ENCODE measurements around the gene ZNF280D. TPM values are rescaled to one million over a fixed set of nuclear protein-coding genes. Genes with fewer than 3 reads are reported as not detected.

The ZNF280D gene
- total and polyA plus RNA-seq, 2 of the 8 experiments (the other 6 are each of a cell fraction or from before 2014, with no cell fraction given), result 7.4 to 27.5 TPM

- Histone ChIP-seq H4K20me1 (replicated peaks in 1 of 2; ENCODE audit: control insufficient read depth in 1 of 2, insufficient read depth in 2 of 2, low read length in 2 of 2) (no peaks in the 10 kb centered on the region), H2BK15ac (ENCODE audit: low read length) (no peak overlapping the region), H3K79me2 (ENCODE audit: control insufficient read depth in 1 of 2, insufficient read depth in 2 of 2, low read length in 2 of 2) (no peaks in the 10 kb centered on the region), H3K23ac (ENCODE audit: insufficient read length) (no peak overlapping the region), H3K27ac (ENCODE audit: low read depth, low read length) (no peak overlapping the region), H3K36me3 (ENCODE audit: control insufficient read depth in 2 of 4, insufficient read depth in 4 of 4, low read length in 3 of 4) (no peaks in the 10 kb centered on the region), H3K4ac (replicated peaks; ENCODE audit: insufficient read length, low read depth, low read length) (no peak overlapping the region), H3K23me2 (ENCODE audit: low read depth, low read length) (no peaks in the 10 kb centered on the region), H3K79me1 (ENCODE audit: low read depth, low read length) (no peaks in the 10 kb centered on the region), H2BK12ac (ENCODE audit: low read depth, low read length) (no peak overlapping the region), H4K8ac (ENCODE audit: extremely low read depth, insufficient read depth, low read length) (no peak overlapping the region), H3K4me2 (ENCODE audit: insufficient read depth in 1 of 2, low read depth in 2 of 2, low read length in 2 of 2) (no peak overlapping the region), H3K9me3 (ENCODE audit: insufficient read depth in 2 of 2, low read depth in 1 of 2, low read length in 1 of 2) (no peaks in the 10 kb centered on the region), H4K5ac (ENCODE audit: insufficient read length, low read depth, low read length) (no peak overlapping the region), H3K4me1 (replicated peaks in 1 of 4; ENCODE audit: control insufficient read depth in 3 of 4, insufficient read depth in 4 of 4, low read length in 3 of 4) (no peaks in the 10 kb centered on the region), H2AFZ (ENCODE audit: low read length) (no peak overlapping the region), H3K56ac (replicated peaks; ENCODE audit: insufficient read length, low read depth, low read length) (no peak overlapping the region), H2AK5ac (ENCODE audit: low read depth, low read length) (no peak overlapping the region), H3K9ac (replicated peaks in 1 of 4; ENCODE audit: extremely low read depth in 1 of 4, low read depth in 3 of 4, low read length in 3 of 4) (no peak overlapping the region), H3K27me3 (replicated peaks in 1 of 4; ENCODE audit: control insufficient read depth in 3 of 4, extremely low read depth in 1 of 4, insufficient read depth in 3 of 4, low read length in 3 of 4) (no peaks in the 10 kb centered on the region), H2BK20ac (ENCODE audit: low read length) (no peak overlapping the region), H2BK120ac (replicated peaks; ENCODE audit: low read depth, low read length) (no peak overlapping the region), H4K91ac (replicated peaks; ENCODE audit: insufficient read length, low read length) (no peak overlapping the region), H3K14ac (ENCODE audit: insufficient read length) (no peak overlapping the region), H3K18ac (ENCODE audit: extremely low read depth, low read length) (no peak overlapping the region), H3K4me3 (ENCODE audit: extremely low read depth in 1 of 4, insufficient read depth in 2 of 4, low read depth in 3 of 4, low read length in 4 of 4) (no peak overlapping the region), H2BK5ac (ENCODE audit: low read depth, low read length) (no peak overlapping the region)
- ChIA-PET CTCF (ENCODE audit: partially characterized antibody) (interaction anchor here (0.6 kb wide), 1 partner anchor 252 kb away, joined by 3 read pairs; no protein-coding TSS in a partner anchor), POLR2A (ENCODE audit: partially characterized antibody) (interaction anchor here (0.6 kb wide), 1 partner anchor 19 kb away, joined by 3 read pairs; no protein-coding TSS in a partner anchor)
- DNase-seq (ENCODE audit: low read depth in 1 of 2, low spot score in 2 of 2), result no peak
- TF ChIP-seq NRF1 (IDR thresholded peaks at IDR 0.05; ENCODE audit: low read depth, low read length) (no peak), POU5F1 (IDR thresholded peaks at IDR 0.05; ENCODE audit: low read depth, low read length) (no peak), PHF8 (conservative IDR thresholded peaks at IDR 0.05; ENCODE audit: low read depth, low read length) (no peak), KDM5A (IDR thresholded peaks at IDR 0.05; ENCODE audit: low read length) (no peak), EGR1 (IDR thresholded peaks at IDR 0.05; ENCODE audit: borderline replicate concordance, low read depth, low read length) (no peak), SAP30 (IDR thresholded peaks at IDR 0.05; ENCODE audit: insufficient read depth, insufficient replicate concordance, low read length) (no peak), POLR2A (IDR thresholded peaks at IDR 0.05; ENCODE audit: control extremely low read depth in 1 of 2, low read depth in 2 of 2, low read length in 2 of 2) (no peak), FOSL1 (IDR thresholded peaks at IDR 0.05; ENCODE audit: insufficient read depth, low read depth, low read length) (no peak), KDM1A (IDR thresholded peaks at IDR 0.05; ENCODE audit: borderline replicate concordance, low read length) (no peak)
- WGBS, 2 experiments (ENCODE audit: extremely low coverage in 1 of 2, insufficient coverage in 1 of 2, insufficient read length in 1 of 2, insufficient replicate concordance in 2 of 2, low coverage in 1 of 2, low lambda C conversion rate in 2 of 2, missing lambda C conversion rate in 1 of 2), result 81% methylated on average over 2 of the region's 2 CpGs; no CpG with 5 or more reads in 1 of the 2 experiments
- FAIRE-seq, result no peak
Measured at GRCh38 chr15:56617628-56618027, 115.7 kb downstream of the ZNF280D start.

Measured in H1 (cell line).